Left colon (tissue), 2 donors: ENCODE data around the gene CRB3. TPM values are rescaled to one million over a fixed set of nuclear protein-coding genes. Genes with fewer than 3 reads are reported as not detected.
"Not testable (repeated sequence)": the region's sequence is repeated elsewhere in the genome, so short reads cannot be mapped to it uniquely, and the experiment has no call there.

Source experiments
- ATAC-seq: fragments of 200-7000 bp; cut with Tn5 transposase; one replicate; pipeline ENCODE4 v1.9.1; 2020; ENCODE audit warnings: mild to moderate bottlenecking, moderate library complexity
- DNase-seq, 2 donors: peaks; one replicate each; pipeline ENCODE4 v3.0.0-alpha.2; 2020
- intact Hi-C, 2 donors: fragments of 100-400 bp; cut with DNase I in 1 of 2; cut with micrococcal nuclease in 1 of 2; formaldehyde crosslinking; loops; one replicate each; pipeline versions ENCODE4 v1.11.2 to v1.14.0; 2022; cut with DNase I, micrococcal nuclease
- microRNA-seq, 2 donors: library from miRNA; unstranded; fragments of <30 nt; microRNA quantifications; one replicate each; pipeline versions ENCODE4 v1.1.0 to v1.2.0, GENCODE V29; 2020
- total RNA-seq, 2 donors: library from RNA; stranded (reverse); fragmentation: NEBNext Ultra II Directional; extraction: Animal tissue kit (Norgen Biotek cat#: 25700); gene quantifications; one replicate each; pipeline ENCODE4 v1.2.1, GENCODE V29; 2021
- donor health status: DM: no; HTN: no; CAD: no.
- donor health status: DM: yes; HTN: yes; CAD: no.

CRB3 gene
- total RNA-seq, 2 donors from 2014 or later = 106 to 148 TPM

DNA sequence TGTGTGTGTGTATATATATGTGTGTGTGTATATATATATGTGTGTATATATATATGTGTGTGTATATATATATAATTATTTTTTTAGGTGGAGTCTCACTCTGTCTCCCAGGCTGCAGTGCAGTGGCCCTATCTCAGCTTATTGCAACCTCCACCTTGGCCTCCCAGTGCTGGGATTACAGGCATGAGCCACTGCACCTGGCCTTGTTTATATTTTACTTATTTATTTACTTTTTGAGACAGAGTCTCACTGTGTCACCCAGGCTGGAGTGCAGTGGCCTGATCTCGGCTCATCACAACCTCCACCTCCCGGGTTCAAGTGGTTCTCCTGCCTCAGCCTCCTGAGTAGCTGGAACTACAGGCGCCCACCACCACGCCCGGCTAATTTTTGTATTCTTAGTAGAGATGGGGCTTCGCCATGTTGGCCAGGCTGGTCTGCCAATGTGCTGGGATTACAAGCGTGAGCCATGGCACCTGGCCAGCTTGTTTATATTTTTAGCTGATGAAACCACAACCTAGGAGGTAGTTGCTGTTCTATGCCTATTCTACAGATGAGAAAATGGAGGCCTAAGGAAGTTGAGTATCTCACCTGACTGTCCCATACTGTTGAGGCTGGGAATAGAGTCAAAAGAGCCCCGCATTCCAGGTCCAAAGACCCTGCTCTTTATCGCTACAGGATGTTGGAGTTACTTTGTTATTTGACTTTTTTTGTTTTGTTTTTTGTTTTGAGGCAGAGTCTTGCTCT lies 44.1 kb downstream of the CRB3 start:
- intact Hi-C loops, DNase-seq, ATAC-seq: not testable (repeated sequence)

DNA sequence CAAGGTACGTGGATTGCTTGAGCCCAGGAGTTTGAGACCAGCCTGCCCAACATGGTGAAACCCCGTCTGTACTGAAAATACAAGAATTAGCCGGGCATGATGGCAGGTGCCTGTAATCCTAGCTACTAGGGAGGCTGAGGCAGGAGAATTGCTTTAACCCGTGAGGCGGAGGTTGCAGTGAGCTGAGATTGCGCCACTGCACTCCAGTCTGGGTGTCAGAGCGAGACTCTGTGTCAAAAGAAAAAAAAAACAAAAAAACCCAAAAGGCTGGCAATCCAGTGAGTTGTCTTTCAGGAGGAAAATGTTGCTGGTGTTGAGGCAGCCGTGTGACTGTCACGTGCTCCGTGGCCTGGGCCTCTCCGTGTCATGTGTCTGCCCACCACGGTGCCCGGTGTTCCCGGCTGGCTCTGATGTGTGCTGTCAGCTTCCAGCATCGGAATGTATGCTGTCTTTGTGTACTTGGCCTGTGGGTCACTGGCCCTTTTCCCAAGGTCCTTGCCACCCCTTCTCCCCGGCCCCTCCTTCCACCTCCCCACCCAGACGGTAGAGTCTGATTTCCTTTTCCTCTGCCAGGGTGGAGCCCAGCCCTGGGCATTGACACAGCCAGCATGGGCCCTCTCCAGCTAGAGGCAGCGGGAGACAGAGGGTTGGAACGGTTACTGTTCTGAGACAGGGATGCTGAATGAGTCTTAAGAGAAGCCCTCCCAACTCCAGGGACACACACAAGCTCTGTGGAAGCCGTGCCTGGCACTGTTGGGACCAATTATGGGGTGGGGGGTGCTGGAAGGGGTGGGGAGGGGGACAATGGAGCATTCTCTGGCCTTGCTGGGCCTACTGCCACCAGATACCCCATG lies 45.3 kb downstream of the CRB3 start:
- DNase-seq = no peak
- peak; percentile 54 for ATAC-seq
- intact Hi-C loops = no loop called here

DNA sequence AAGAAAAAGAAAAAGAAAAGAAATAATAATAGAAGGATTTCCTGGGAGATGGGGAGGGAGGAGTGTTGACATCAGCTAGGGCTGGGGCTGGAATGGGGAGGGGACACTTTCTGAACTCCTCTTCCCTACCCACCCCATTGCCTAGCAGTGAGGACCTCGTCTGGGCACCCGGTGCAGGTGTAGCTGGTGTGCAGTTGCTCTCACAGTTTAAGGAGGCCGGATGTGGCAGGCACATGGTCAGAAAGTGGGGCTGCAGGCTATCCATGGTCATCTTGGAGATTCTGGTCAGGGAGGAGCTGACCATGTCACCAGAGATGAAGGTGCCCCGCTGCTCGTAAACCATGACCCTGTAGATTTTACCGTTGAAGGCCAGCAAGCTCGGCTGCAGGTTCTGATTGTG lies 46.5 kb downstream of the CRB3 start:
- intact Hi-C loops = no loop called here
- no peak for DNase-seq
- no peak for ATAC-seq

DNA sequence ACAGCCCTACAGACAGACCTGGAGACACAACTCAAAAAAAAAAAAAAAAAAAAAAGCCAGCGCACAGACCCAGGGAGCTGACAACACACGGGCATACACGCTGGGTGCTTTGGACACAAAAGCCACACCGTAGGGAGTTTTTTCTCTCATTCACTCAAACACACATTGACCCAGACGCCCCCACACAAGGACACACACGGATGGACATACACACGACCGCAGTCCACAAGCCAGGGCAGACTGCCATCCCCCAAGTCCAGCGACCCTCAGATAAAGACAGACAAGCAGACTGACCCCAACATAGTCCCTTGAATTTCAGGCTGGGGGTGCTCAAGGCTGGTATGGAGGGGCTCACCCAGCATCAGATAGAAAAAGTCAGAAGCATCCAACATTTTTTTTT lies 50.0 kb downstream of the CRB3 start:
- ATAC-seq (no peak), DNase-seq (no peak)
- intact Hi-C loops = no loop called here

DNA sequence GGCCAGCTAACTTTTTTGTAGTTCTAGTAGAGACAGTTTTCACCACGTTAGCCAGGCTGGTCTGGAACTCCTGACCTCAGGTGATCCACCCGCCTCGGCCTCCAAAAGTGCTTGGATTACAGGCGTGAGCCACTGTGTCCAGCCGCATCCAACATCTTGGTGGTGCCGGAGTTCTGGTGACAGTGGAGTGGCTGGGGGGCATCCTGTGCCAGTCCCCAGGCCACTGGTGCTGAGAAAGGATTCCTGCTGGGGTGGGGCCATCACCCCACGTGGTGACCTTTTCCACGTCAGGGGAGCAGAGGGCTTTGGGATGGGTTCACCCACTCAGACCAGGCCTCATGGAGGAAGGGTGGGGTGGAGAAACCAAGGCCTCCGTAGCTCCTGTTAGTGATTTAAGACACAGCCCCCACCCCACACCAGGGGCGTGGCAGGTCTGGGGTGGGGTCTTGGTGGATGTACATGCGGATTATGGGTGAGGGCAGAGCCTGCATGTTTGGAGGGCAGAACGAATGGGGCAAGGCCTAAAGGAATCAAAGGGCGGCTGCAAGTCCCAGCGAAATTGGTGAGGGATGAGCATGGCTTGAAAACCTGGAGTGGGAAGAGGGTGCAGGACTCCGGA lies 51.0 kb downstream of the CRB3 start:
- no peak for ATAC-seq
- intact Hi-C loops = loop anchor here in 1 of 2 donors (5.0 kb wide), 1 partner anchor 117 kb away; no protein-coding TSS in a partner anchor

DNA sequence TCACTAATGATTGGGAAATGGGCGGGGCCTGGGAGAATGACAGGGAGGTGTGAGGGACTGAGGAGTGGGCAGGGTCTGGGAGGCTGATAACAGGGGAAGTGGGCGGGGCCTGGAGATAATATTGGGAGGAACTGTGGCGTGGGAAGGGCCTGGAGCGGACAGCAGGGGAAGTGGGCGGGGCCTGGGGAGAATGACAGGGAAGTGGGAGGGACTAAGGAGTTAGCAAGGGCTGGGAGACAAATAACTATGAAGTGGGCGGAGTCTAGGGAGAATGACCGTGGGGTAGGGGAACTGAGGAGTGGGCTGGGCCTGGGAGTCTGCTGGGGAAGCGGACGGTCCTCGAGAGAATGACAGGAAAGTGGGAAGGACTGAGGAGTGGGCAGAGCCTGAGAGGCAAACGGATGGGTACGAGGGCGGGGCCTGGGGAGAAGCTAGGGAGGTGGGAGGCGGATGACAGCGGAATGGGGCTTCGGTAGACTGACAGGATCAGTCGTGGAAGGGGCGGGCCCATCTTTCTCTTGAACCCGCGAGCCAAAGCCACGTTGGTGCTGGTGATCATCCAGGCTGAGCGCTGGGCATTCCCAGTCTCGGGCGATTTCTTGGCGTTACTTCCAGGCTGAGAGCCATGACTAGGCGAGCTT lies 52.1 kb downstream of the CRB3 start:
- ATAC-seq = peak; percentile 93
- DNase-seq = peak; percentile 97 to 98
- intact Hi-C loops = loop anchor here (2.0 to 5.0 kb wide), 2 partner anchors 116 to 347 kb away; no protein-coding TSS in a partner anchor

More for the DNA sequence above, 51.0 kb downstream of the CRB3 start:
- DNase-seq = no peak

Small RNAs within 50 kb of the gene (microRNA-seq; reads per million reads assigned to microRNA genes)
- 4.8 to 19.0 reads per million in 2 donors for gene MIR3940

Other genes starting within 250 kb of the CRB3 start
- gene MLLT1, start 184.3 kb upstream of the CRB3 start, total RNA-seq = 10 to 100 TPM; 28.3 to 37.2 TPM
- not detected for gene ACER1, start 130.7 kb upstream of the CRB3 start, total RNA-seq
- 10 to 100 TPM; 65.1 to 71.1 TPM for gene CLPP, start 102.7 kb upstream of the CRB3 start, total RNA-seq
- 100 to 1,000 TPM; 134 to 154 TPM for gene ALKBH7, start 91.5 kb upstream of the CRB3 start, total RNA-seq
- gene PSPN, start 88.3 kb upstream of the CRB3 start, total RNA-seq = 1 to 10 TPM; 2.5 to 3.8 TPM
- 10 to 100 TPM; 52.7 to 58.9 TPM for gene GTF2F1, start 71.1 kb upstream of the CRB3 start, total RNA-seq
- gene KHSRP, start 39.5 kb upstream of the CRB3 start, total RNA-seq = 100 to 1,000 TPM; 191 to 214 TPM
- under 1 TPM; 0.47 to 0.85 TPM for gene SLC25A41, start 30.5 kb upstream of the CRB3 start, total RNA-seq
- 100 to 1,000 TPM; 126 to 163 TPM for gene SLC25A23, start 4.5 kb upstream of the CRB3 start, total RNA-seq
- 1 to 10 TPM; 2.8 TPM for gene DENND1C, start 17.5 kb downstream of the CRB3 start, total RNA-seq
- 1 to 10 TPM; 1.1 to 1.7 TPM for gene TUBB4A, start 38.0 kb downstream of the CRB3 start, total RNA-seq
- 1 to 10 TPM; 1.6 to 2.7 TPM for gene TNFSF9, start 66.8 kb downstream of the CRB3 start, total RNA-seq
- under 1 TPM in 1 of 2 donors, not detected in 1; 0.64 TPM for gene CD70, start 126.9 kb downstream of the CRB3 start, total RNA-seq
- under 1 TPM; 0.34 to 0.73 TPM for gene TNFSF14, start 205.9 kb downstream of the CRB3 start, total RNA-seq